ENCODE measurements around the gene GCNT4.

- TF ChIP-seq, protein P1, sequence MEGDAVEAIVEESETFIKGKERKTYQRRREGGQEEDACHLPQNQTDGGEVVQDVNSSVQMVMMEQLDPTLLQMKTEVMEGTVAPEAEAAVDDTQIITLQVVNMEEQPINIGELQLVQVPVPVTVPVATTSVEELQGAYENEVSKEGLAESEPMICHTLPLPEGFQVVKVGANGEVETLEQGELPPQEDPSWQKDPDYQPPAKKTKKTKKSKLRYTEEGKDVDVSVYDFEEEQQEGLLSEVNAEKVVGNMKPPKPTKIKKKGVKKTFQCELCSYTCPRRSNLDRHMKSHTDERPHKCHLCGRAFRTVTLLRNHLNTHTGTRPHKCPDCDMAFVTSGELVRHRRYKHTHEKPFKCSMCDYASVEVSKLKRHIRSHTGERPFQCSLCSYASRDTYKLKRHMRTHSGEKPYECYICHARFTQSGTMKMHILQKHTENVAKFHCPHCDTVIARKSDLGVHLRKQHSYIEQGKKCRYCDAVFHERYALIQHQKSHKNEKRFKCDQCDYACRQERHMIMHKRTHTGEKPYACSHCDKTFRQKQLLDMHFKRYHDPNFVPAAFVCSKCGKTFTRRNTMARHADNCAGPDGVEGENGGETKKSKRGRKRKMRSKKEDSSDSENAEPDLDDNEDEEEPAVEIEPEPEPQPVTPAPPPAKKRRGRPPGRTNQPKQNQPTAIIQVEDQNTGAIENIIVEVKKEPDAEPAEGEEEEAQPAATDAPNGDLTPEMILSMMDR (IDR thresholded peaks at IDR 0.05) = no peak
- TF ChIP-seq POLR2A (IDR thresholded peaks at IDR 0.05) = no peak
Measured at GRCh38 chr5:75005561-75005960, 46.8 kb downstream of the GCNT4 start.

All from sigmoid colon (tissue), 3 donors.